AG10803 (cell line): ENCODE results near the gene ANKLE2.

ENCODE experiments used
- DNase-seq: peaks from one replicate; pipeline ENCODE4 v3.0.0; 2010; ENCODE audit warnings: low read depth
- H3K4me3 ChIP-seq: 2 replicates; pipeline ENCODE4 v1.5.1; 2011; ENCODE audit warnings: mild to moderate bottlenecking, low read length, control low read depth
- TF ChIP-seq, protein P1 (sequence below): conservative IDR thresholded peaks from 2 replicates; pipeline ENCODE4 v1.5.1; 2011; ENCODE audit warnings: mild to moderate bottlenecking, low read length, control low read depth, inconsistent platforms

Gene ANKLE2

GRCh38 chr12:132735496-132735895 lies 26.1 kb downstream of the ANKLE2 start:
- TF ChIP-seq, protein P1, sequence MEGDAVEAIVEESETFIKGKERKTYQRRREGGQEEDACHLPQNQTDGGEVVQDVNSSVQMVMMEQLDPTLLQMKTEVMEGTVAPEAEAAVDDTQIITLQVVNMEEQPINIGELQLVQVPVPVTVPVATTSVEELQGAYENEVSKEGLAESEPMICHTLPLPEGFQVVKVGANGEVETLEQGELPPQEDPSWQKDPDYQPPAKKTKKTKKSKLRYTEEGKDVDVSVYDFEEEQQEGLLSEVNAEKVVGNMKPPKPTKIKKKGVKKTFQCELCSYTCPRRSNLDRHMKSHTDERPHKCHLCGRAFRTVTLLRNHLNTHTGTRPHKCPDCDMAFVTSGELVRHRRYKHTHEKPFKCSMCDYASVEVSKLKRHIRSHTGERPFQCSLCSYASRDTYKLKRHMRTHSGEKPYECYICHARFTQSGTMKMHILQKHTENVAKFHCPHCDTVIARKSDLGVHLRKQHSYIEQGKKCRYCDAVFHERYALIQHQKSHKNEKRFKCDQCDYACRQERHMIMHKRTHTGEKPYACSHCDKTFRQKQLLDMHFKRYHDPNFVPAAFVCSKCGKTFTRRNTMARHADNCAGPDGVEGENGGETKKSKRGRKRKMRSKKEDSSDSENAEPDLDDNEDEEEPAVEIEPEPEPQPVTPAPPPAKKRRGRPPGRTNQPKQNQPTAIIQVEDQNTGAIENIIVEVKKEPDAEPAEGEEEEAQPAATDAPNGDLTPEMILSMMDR = no peak
- no peak for DNase-seq
- H3K4me3 ChIP-seq = no peak overlapping the region

- TF ChIP-seq, protein P1 = no peak
- H3K4me3 ChIP-seq = no peak overlapping the region
- no peak for DNase-seq
These were observed 27.4 kb downstream of the ANKLE2 start for GRCh38 chr12:132734206-132734605.

DNA sequence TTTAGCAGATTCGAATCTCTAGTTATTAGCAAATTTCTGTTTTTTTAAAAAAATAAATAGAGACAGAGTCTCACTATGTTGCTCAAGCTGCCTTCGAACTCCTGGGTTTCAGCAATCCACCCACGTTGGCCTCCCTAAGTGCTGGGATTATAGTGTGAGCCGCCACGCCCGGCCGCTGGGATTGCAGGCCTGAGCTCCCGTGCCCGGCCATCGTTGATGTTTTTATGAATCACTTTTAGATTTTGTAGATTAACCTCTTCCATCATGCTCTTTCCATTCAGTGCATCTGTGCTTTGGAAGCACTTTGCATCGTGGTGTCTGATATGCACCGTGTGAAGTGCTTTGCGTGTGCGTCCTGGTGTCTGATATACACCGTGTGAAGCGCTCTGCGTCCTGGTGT lies 30.1 kb downstream of the ANKLE2 start:
- no peak overlapping the region for H3K4me3 ChIP-seq
- DNase-seq = no peak

DNA sequence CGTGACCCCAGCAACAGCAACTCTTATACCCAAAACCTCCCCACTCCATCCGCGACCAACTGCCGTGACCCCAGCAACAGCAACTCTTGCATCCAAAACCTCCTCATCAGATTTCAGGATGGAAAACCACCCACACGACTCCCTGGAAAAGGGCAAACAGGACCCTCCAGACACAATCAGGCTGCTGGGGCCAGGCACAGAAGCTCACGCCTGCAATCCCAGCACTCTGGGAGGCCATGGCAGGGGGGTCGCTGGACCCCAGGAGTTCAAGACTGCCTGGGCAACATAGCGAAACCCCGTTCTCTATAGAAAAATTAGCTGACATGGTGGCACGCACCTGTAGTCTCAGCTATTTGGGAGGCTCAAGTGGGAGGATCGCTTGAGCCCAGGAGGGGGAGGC lies 31.3 kb downstream of the ANKLE2 start:
- DNase-seq = no peak
- no peak overlapping the region for H3K4me3 ChIP-seq
- TF ChIP-seq, protein P1 = no peak

More for the DNA sequence above, 30.1 kb downstream of the ANKLE2 start:
- TF ChIP-seq, protein P1 = no peak

DNA sequence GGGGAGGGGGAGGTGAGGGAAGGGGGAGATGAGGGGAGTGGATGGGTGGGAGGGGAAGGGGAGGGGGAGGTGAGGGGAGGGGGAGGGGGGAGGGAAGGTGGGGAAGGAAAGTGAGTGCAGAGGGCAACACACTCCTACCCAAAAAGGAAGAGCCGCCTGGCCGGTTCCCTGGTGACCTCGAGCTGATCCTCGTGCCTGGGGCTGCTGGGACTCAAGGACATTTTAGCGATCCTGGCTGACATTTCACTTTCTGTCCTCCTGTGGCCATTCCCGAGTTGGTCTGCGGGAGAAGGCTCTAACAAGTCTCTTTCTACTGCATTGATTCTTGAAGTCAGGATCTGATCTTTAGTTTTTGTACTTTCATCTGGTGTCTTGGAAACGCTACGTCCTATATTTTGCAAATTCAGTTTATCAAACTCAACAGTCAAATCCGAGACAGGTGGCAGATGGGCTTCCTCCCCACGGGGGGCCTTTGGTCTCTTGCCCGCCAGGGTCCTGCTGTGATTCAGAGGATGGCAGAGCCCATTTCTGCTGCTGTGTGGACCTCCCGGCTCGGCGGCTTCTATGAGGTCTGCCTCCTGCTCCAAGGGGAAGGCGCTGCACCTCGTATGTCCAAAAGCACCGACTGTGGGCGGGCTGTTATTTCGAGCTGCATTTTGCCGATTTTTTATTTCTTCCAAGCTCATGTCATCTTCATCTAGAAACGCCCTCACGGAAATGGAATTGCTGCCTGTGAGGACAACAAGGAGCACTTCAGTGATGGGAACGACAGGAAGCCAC lies 31.9 kb downstream of the ANKLE2 start:
- H3K4me3 ChIP-seq = no peak overlapping the region

DNA sequence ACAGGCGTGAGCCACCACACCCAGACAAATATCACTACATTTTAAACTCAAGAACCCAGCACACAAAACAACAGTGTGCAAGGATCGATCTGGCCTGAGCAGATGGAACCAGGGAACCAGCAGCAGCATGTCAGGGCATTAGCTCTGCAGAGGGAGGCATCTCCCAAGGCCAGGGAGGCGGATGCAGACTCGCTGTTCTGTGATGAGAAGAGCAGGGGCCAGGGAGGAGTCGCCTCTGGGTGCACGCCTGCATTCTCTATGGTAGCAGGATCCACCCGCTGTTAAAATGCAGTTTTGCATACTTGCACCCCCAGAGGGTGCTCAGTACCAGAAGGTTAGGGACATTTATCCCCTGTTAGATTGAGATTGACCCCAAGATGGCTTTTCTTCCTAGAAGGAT lies 33.1 kb downstream of the ANKLE2 start:
- no peak overlapping the region for H3K4me3 ChIP-seq
- TF ChIP-seq, protein P1 = no peak
- DNase-seq = no peak

More for the DNA sequence above, 31.9 kb downstream of the ANKLE2 start:
- no peak for DNase-seq
- TF ChIP-seq, protein P1 = no peak

DNA sequence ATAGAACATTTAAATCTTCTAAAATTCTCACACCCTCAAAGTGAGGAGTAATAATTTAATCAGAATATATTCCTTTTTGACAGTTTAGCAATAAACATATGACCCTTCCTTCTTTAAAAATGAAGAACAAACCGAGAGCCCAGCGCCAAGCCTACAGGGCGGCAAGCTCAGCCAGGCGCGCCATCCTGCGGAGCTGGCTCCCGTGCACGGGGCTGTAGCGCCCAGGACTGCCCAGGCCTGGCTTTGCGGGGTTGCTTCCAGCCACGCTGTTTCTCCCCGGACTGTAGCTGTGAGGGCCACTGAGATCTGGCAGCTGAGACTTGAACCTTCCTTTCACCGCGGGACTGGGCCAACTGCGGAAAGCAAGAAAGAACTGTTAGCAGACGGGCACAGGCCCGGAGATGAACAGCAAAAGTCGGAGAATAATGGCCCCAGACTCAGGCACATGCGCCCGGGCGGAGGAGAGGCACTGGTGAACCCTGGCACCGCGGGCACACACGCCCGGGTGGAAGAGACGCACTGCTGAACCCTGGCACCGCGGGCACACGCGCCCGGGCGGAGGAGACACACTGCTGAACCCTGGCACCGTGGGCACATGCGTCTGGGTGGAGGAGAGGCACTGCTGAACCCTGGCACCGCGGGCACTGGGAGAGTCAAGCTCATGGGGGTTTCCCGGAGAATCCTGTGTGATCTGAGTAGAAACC lies 34.4 kb downstream of the ANKLE2 start:
- TF ChIP-seq, protein P1 = no peak
- H3K4me3 ChIP-seq = no peak overlapping the region
- DNase-seq = no peak
